SK-N-SH (cell line): ENCODE data around the gene FABP3. TPM values are rescaled to one million over a fixed set of nuclear protein-coding genes. Genes with fewer than 3 reads are reported as not detected.
A peak's percentile ranks its signal among the peaks of the same experiment; 100 is the strongest.

Experiments used
- CTCF ChIA-PET: fragments of 300-600, 350-600 bp; formaldehyde crosslinking; extraction: SDS; loops from one replicate; lab custom pipeline; 2021; lab: Yijun Ruan, JAX
- POLR2A ChIA-PET: fragments of 350-600 bp; sonication (Branson Sonifier 250); formaldehyde crosslinking; extraction: SDS; loops from one replicate; lab custom pipeline; 2020; ENCODE audit warnings: antibody characterized with exemption, inconsistent platforms; lab: Yijun Ruan, JAX
- DNase-seq: peaks from one replicate; pipeline ENCODE4 v3.0.0; 2012
- H2AFZ ChIP-seq: fragments of 200-600 bp; sonication (generic); 2 replicates; pipeline ENCODE4 v1.8.1; 2016; ENCODE audit warnings: antibody characterized with exemption, mild to moderate bottlenecking, low read depth
- H3F3A ChIP-seq: fragments of 200-600 bp; sonication (generic); replicated peaks from 2 replicates; pipeline ENCODE3; 2016; ENCODE audit warnings: antibody characterized with exemption, mild to moderate bottlenecking; ENCODE audit not compliant: insufficient read depth
- H3K27ac ChIP-seq, 2 experiments: fragments of 200-500 bp in 1 of 2; fragments of 200-600 bp in 1 of 2; sonication (Bioruptor generic) in 1 of 2; sonication (generic), shearing (Covaris generic) in 1 of 2; 2 replicates each; pipeline versions ENCODE4 v1.5.1 to v1.6.1; 2014 to 2016; ENCODE audit warnings: low read depth in 2 of 2, inconsistent platforms in 1 of 2, low read length in 1 of 2, mild to moderate bottlenecking in 1 of 2, mixed read lengths in 1 of 2
- H3K27me3 ChIP-seq: fragments of 200-600 bp; sonication (generic), shearing (Covaris generic); 2 replicates; pipeline ENCODE4 v1.6.1; 2016; ENCODE audit warnings: mixed run types; ENCODE audit not compliant: insufficient read depth
- H3K36me3 ChIP-seq, 2 experiments: fragments of 200-500 bp in 1 of 2; fragments of 200-600 bp in 1 of 2; sonication (Bioruptor generic) in 1 of 2; sonication (generic) in 1 of 2; replicated peaks in 1 of 2; 2 replicates each; pipeline versions ENCODE3 to v1.5.1; 2014 to 2016; ENCODE audit warnings: low read length in 1 of 2, mild to moderate bottlenecking in 1 of 2; ENCODE audit not compliant: insufficient read depth in 2 of 2, control insufficient read depth in 1 of 2
- H3K4me1 ChIP-seq, 2 experiments: fragments of 200-500 bp in 1 of 2; fragments of 200-600 bp in 1 of 2; sonication (Bioruptor generic) in 1 of 2; sonication (generic), shearing (Covaris generic) in 1 of 2; 2 replicates each; pipeline versions ENCODE4 v1.5.1 to v1.6.1; 2014 to 2016; ENCODE audit warnings: low read depth in 1 of 2, low read length in 1 of 2, mixed run types in 1 of 2; ENCODE audit not compliant: insufficient read depth in 2 of 2, control insufficient read depth in 1 of 2
- H3K4me2 ChIP-seq: fragments of 200-600 bp; sonication (generic), shearing (Covaris generic); 2 replicates; pipeline ENCODE4 v1.6.1; 2017; ENCODE audit warnings: mixed run types
- H3K4me3 ChIP-seq, 2 experiments: fragments of 200-500 bp in 1 of 2; fragments of 200-600 bp in 1 of 2; sonication (Bioruptor generic) in 1 of 2; sonication (generic), shearing (Covaris generic) in 1 of 2; 2 replicates each; pipeline versions ENCODE4 v1.5.1 to v1.8.1; 2014 to 2016; ENCODE audit warnings: low read depth in 2 of 2, inconsistent platforms in 1 of 2, low read length in 1 of 2, mild to moderate bottlenecking in 1 of 2, mixed read lengths in 1 of 2, moderate library complexity in 1 of 2
- H3K79me2 ChIP-seq: fragments of 200-600 bp; sonication (generic); 2 replicates; pipeline ENCODE4 v1.8.1; 2017; ENCODE audit warnings: mild to moderate bottlenecking; ENCODE audit not compliant: insufficient read depth
- H3K9ac ChIP-seq: fragments of 200-600 bp; sonication (generic); 2 replicates; pipeline ENCODE4 v1.6.1; 2017; ENCODE audit warnings: mixed run types
- H3K9me2 ChIP-seq: fragments of 200-600 bp; sonication (generic); 2 replicates; pipeline ENCODE4 v1.6.1; 2017; ENCODE audit warnings: mixed run types
- H3K9me3 ChIP-seq: fragments of 200-600 bp; sonication (generic); 2 replicates; pipeline ENCODE4 v1.6.1; 2017; ENCODE audit warnings: mixed run types, mild to moderate bottlenecking, moderate library complexity
- H4K20me1 ChIP-seq: fragments of 200-600 bp; sonication (generic); 2 replicates; pipeline ENCODE4 v1.6.1; 2017; ENCODE audit warnings: mild to moderate bottlenecking, mixed run types; ENCODE audit not compliant: insufficient read depth
- CHD2 ChIP-seq: fragments of 150-350 bp; IDR thresholded peaks from 2 replicates; pipeline ENCODE4 v1.6.1; 2018; ENCODE audit warnings: low read length; ENCODE audit not compliant: partially characterized antibody
- EP300 ChIP-seq, 2 experiments: IDR thresholded peaks; 2 replicates each; pipeline versions ENCODE4 v1.4.0 to v1.6.1; 2012; ENCODE audit warnings: borderline replicate concordance in 1 of 2, low read depth in 1 of 2, low read length in 1 of 2
- EZH2phosphoT487 ChIP-seq: fragments of 200-600 bp; sonication (generic); IDR thresholded peaks from 2 replicates; pipeline ENCODE4 v1.6.1; 2017; ENCODE audit warnings: low read depth, mixed run types, mild to moderate bottlenecking, antibody characterized with exemption, moderate library complexity, borderline replicate concordance
- FOXJ3 ChIP-seq: sonication (generic); formaldehyde crosslinking; IDR thresholded peaks from 2 replicates; pipeline ENCODE4 v1.5.1; 2020; ENCODE audit warnings: mild to moderate bottlenecking, missing genetic modification reagents
- FOXM1 ChIP-seq: IDR thresholded peaks from 2 replicates; pipeline ENCODE4 v1.4.0; 2012; ENCODE audit warnings: low read depth, mild to moderate bottlenecking
- GABPA ChIP-seq: IDR thresholded peaks from 2 replicates; pipeline ENCODE4 v1.4.0; 2012; ENCODE audit warnings: low read depth, mild to moderate bottlenecking
- JUND ChIP-seq: IDR thresholded peaks from 2 replicates; pipeline ENCODE4 v1.4.0; 2012
- MEF2A ChIP-seq: IDR thresholded peaks from 2 replicates; pipeline ENCODE4 v1.4.0; 2012; ENCODE audit warnings: low read depth, borderline replicate concordance
- MXI1 ChIP-seq: IDR thresholded peaks from 2 replicates; pipeline ENCODE4 v1.6.1; 2012; ENCODE audit warnings: mild to moderate bottlenecking, low read depth, low read length, improper control_type of control experiment
- POLR2AphosphoS5 ChIP-seq: IDR thresholded peaks from 2 replicates; pipeline ENCODE4 v1.6.1; 2012; ENCODE audit warnings: low read depth, low read length
- RAD21 ChIP-seq: IDR thresholded peaks from 2 replicates; pipeline ENCODE4 v1.6.1; 2012; ENCODE audit warnings: mild to moderate bottlenecking, low read length
- RFX5 ChIP-seq: IDR thresholded peaks from 2 replicates; pipeline ENCODE4 v1.6.1; 2012; ENCODE audit warnings: mild to moderate bottlenecking, improper control_type of control experiment, low read length
- TCF12 ChIP-seq: IDR thresholded peaks from 2 replicates; pipeline ENCODE4 v1.4.0; 2012
- TEAD4 ChIP-seq: IDR thresholded peaks from 2 replicates; pipeline ENCODE4 v1.4.0; 2012; ENCODE audit warnings: mild to moderate bottlenecking, borderline replicate concordance; ENCODE audit not compliant: insufficient read depth
- YY1 ChIP-seq: IDR thresholded peaks from 2 replicates; pipeline ENCODE4 v1.4.0; 2012; ENCODE audit warnings: low read depth, mild to moderate bottlenecking
- WGBS: methylation state at CpG from one replicate; pipeline ENCODE4 v1.1.6; 2017; ENCODE audit warnings: low lambda C conversion rate; 5-methylcytosine and 5-hydroxymethylcytosine counted together
- polyA plus RNA-seq, 3 experiments: library from polyadenylated mRNA; depleted of rRNA; stranded (reverse); fragments of >200 nt; gene quantifications; 2 replicates each; pipeline ENCODE4 v1.2.3, GENCODE V29; 2012
- TF ChIP-seq, protein P1 (sequence below): IDR thresholded peaks from 2 replicates; pipeline ENCODE4 v1.4.0; 2012; ENCODE audit warnings: low read depth, borderline replicate concordance
- TF ChIP-seq, protein P2 (sequence below): fragments of 150-350 bp; IDR thresholded peaks from 2 replicates; pipeline ENCODE4 v1.6.1; 2017; ENCODE audit warnings: antibody characterized with exemption, low read length, low read depth, borderline replicate concordance
- TF ChIP-seq, protein P3 (sequence below): fragments of 200-600 bp; sonication (generic); IDR thresholded peaks from 2 replicates; pipeline ENCODE4 v1.6.1; 2017; ENCODE audit warnings: antibody characterized with exemption, mild to moderate bottlenecking, moderate library complexity
- TF ChIP-seq, protein P4 (sequence below): IDR thresholded peaks from 2 replicates; pipeline ENCODE4 v1.4.0; 2012; ENCODE audit warnings: low read depth
- TF ChIP-seq, protein P5 (sequence below): IDR thresholded peaks from 2 replicates; pipeline ENCODE4; 2012
- TF ChIP-seq, protein P6 (sequence below): IDR thresholded peaks from 2 replicates; pipeline ENCODE4 v1.6.1; 2012; ENCODE audit warnings: mild to moderate bottlenecking, low read depth, low read length, moderate library complexity

Gene FABP3
- polyA plus RNA-seq, 1 of the 3 experiments (the other 2 are of a cell fraction), result 0.08 TPM

DNA sequence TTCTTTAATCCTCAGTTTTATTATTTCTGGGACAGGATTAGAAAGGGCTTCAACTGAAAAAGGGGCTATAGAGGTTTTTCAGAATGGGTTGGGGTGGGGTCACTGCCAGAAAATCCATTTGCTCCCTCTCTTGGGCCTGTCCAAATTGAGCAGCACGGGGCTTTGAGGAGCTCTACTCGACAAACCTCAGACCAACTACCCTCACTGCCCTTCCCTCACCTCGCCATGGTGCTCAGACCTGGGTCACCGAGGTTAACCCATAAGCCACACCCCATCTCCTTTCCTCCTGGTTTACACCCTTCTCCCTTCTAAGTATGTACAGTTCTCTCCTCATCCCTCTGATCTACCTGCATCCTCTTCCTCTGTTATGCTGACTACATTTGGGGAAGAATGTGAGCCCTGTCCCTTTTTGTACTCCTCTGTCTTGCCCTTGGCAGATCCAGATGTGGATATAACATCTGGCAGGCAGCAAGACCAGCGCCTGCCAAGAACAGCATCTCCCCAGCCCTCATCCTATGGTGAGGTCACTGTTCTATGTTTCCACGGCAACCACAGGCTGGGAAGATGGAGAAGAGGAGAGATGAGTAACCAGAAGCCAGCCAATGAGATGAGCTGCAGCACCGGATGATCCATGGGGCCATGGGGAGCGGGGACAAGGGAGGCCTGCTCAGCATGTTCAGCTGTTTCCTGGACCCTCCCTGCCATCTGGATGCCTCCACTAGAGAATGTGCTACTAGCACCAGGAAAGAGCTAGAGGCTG, 3.7 kb upstream of the FABP3 start:
- no peaks in the 10 kb centered on the region for H3K9me3 ChIP-seq
- CTCF ChIA-PET, result interaction anchor here (1.2 to 12.3 kb wide), 3 partner anchors 18 to 193 kb away, joined by 4 to 88 read pairs (median 16); no protein-coding TSS in a partner anchor
- no peak overlapping the region for H3K4me3 ChIP-seq
- H3F3A ChIP-seq, result no peaks in the 10 kb centered on the region
- H2AFZ ChIP-seq, result peak overlapping the region; percentile 42; the same call in 1 of the 2 replicates
- H4K20me1 ChIP-seq, result no peaks in the 10 kb centered on the region
- POLR2A ChIA-PET, result interaction anchor here (0.6 kb wide), 1 partner anchor 17 kb away, joined by 4 read pairs; no protein-coding TSS in a partner anchor
- DNase-seq, result peak; percentile 90
- peaks cover 0 to 28% of the 10 kb centered on the region in 2 experiments; a peak in 1 of 4 replicates for H3K4me1 ChIP-seq
- no peaks in the 10 kb centered on the region for H3K27me3 ChIP-seq
- peak overlapping the region; percentile 33 to 81; a peak in 3 of 4 replicates for H3K27ac ChIP-seq
- H3K9me2 ChIP-seq, result no peaks in the 10 kb centered on the region
- no peaks in the 10 kb centered on the region for H3K79me2 ChIP-seq
- H3K36me3 ChIP-seq, result no peaks in the 10 kb centered on the region
- WGBS, result 56% methylated on average over 8 of the region's 8 CpGs
- H3K9ac ChIP-seq, result no peak overlapping the region
- no peak overlapping the region for H3K4me2 ChIP-seq
- TF ChIP-seq TEAD4 (no peak), EP300 (IDR thresholded peaks at IDR 0.05; ENCODE audit: borderline replicate concordance in 1 of 2, low read depth in 1 of 2, low read length in 1 of 2) (no peak), TCF12 (no peak; the same call in 1 of the 2 replicates), MEF2A (no peak), FOXJ3 (CRISPR knock-in tag) (no peak), JUND (no peak; the same call in 1 of the 2 replicates), EZH2phosphoT487 (no peak), CHD2 (peak; percentile 31), GABPA (no peak), FOXM1 (no peak), YY1 (no peak), MXI1 (no peak), POLR2AphosphoS5 (peak; percentile 25; the same call in 1 of the 2 replicates), RFX5 (peak; percentile 27; the same call in 1 of the 2 replicates), RAD21 (no peak)
- TF ChIP-seq, protein P1, sequence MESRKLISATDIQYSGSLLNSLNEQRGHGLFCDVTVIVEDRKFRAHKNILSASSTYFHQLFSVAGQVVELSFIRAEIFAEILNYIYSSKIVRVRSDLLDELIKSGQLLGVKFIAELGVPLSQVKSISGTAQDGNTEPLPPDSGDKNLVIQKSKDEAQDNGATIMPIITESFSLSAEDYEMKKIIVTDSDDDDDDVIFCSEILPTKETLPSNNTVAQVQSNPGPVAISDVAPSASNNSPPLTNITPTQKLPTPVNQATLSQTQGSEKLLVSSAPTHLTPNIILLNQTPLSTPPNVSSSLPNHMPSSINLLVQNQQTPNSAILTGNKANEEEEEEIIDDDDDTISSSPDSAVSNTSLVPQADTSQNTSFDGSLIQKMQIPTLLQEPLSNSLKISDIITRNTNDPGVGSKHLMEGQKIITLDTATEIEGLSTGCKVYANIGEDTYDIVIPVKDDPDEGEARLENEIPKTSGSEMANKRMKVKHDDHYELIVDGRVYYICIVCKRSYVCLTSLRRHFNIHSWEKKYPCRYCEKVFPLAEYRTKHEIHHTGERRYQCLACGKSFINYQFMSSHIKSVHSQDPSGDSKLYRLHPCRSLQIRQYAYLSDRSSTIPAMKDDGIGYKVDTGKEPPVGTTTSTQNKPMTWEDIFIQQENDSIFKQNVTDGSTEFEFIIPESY, result no peak
- TF ChIP-seq, protein P2, sequence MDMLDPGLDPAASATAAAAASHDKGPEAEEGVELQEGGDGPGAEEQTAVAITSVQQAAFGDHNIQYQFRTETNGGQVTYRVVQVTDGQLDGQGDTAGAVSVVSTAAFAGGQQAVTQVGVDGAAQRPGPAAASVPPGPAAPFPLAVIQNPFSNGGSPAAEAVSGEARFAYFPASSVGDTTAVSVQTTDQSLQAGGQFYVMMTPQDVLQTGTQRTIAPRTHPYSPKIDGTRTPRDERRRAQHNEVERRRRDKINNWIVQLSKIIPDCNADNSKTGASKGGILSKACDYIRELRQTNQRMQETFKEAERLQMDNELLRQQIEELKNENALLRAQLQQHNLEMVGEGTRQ, result no peak
- TF ChIP-seq, protein P3, sequence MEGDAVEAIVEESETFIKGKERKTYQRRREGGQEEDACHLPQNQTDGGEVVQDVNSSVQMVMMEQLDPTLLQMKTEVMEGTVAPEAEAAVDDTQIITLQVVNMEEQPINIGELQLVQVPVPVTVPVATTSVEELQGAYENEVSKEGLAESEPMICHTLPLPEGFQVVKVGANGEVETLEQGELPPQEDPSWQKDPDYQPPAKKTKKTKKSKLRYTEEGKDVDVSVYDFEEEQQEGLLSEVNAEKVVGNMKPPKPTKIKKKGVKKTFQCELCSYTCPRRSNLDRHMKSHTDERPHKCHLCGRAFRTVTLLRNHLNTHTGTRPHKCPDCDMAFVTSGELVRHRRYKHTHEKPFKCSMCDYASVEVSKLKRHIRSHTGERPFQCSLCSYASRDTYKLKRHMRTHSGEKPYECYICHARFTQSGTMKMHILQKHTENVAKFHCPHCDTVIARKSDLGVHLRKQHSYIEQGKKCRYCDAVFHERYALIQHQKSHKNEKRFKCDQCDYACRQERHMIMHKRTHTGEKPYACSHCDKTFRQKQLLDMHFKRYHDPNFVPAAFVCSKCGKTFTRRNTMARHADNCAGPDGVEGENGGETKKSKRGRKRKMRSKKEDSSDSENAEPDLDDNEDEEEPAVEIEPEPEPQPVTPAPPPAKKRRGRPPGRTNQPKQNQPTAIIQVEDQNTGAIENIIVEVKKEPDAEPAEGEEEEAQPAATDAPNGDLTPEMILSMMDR, result no peak
- TF ChIP-seq, protein P4, sequence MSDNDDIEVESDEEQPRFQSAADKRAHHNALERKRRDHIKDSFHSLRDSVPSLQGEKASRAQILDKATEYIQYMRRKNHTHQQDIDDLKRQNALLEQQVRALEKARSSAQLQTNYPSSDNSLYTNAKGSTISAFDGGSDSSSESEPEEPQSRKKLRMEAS, result no peak
- TF ChIP-seq, protein P5, sequence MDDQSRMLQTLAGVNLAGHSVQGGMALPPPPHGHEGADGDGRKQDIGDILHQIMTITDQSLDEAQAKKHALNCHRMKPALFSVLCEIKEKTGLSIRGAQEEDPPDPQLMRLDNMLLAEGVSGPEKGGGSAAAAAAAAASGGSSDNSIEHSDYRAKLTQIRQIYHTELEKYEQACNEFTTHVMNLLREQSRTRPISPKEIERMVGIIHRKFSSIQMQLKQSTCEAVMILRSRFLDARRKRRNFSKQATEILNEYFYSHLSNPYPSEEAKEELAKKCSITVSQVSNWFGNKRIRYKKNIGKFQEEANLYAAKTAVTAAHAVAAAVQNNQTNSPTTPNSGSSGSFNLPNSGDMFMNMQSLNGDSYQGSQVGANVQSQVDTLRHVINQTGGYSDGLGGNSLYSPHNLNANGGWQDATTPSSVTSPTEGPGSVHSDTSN, result peak; percentile 34; the same call in 1 of the 2 replicates
- TF ChIP-seq, protein P6, sequence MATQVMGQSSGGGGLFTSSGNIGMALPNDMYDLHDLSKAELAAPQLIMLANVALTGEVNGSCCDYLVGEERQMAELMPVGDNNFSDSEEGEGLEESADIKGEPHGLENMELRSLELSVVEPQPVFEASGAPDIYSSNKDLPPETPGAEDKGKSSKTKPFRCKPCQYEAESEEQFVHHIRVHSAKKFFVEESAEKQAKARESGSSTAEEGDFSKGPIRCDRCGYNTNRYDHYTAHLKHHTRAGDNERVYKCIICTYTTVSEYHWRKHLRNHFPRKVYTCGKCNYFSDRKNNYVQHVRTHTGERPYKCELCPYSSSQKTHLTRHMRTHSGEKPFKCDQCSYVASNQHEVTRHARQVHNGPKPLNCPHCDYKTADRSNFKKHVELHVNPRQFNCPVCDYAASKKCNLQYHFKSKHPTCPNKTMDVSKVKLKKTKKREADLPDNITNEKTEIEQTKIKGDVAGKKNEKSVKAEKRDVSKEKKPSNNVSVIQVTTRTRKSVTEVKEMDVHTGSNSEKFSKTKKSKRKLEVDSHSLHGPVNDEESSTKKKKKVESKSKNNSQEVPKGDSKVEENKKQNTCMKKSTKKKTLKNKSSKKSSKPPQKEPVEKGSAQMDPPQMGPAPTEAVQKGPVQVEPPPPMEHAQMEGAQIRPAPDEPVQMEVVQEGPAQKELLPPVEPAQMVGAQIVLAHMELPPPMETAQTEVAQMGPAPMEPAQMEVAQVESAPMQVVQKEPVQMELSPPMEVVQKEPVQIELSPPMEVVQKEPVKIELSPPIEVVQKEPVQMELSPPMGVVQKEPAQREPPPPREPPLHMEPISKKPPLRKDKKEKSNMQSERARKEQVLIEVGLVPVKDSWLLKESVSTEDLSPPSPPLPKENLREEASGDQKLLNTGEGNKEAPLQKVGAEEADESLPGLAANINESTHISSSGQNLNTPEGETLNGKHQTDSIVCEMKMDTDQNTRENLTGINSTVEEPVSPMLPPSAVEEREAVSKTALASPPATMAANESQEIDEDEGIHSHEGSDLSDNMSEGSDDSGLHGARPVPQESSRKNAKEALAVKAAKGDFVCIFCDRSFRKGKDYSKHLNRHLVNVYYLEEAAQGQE, result no peak
